Measurements from ENCODE around the gene ACTL6B.

- TF ChIP-seq HNRNPUL1 (IDR thresholded peaks at IDR 0.05; ENCODE audit: low read length): no peak
- TF ChIP-seq, protein P1, sequence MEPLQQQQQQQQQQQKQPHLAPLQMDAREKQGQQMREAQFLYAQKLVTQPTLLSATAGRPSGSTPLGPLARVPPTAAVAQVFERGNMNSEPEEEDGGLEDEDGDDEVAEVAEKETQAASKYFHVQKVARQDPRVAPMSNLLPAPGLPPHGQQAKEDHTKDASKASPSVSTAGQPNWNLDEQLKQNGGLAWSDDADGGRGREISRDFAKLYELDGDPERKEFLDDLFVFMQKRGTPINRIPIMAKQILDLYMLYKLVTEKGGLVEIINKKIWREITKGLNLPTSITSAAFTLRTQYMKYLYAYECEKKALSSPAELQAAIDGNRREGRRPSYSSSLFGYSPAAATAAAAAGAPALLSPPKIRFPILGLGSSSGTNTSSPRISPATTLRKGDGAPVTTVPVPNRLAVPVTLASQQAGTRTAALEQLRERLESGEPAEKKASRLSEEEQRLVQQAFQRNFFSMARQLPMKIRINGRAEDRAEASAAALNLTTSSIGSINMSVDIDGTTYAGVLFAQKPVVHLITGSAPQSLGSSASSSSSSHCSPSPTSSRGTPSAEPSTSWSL (CRISPR knock-in tag; IDR thresholded peaks at IDR 0.05; ENCODE audit: borderline replicate concordance): no peak
- TF ChIP-seq CTCF (IDR thresholded peaks at IDR 0.05 in 2 of 3, conservative IDR thresholded peaks at IDR 0.05 in 1 of 3; ENCODE audit: insufficient read depth in 2 of 3, low read depth in 1 of 3, low read length in 3 of 3): no peak
- no peak for TF ChIP-seq HNRNPK (IDR thresholded peaks at IDR 0.05; ENCODE audit: low read depth, low read length, poor library complexity, severe bottlenecking)
- no peak for TF ChIP-seq MAZ (CRISPR knock-in tag; conservative IDR thresholded peaks at IDR 0.05 in 1 of 2, IDR thresholded peaks at IDR 0.05 in 1 of 2)
- TF ChIP-seq RFX5 (IDR thresholded peaks at IDR 0.05; ENCODE audit: low read depth, low read length): no peak
- TF ChIP-seq SIN3A (IDR thresholded peaks at IDR 0.05; ENCODE audit: borderline replicate concordance in 2 of 2, control insufficient read depth in 1 of 2, low read depth in 2 of 2, low read length in 2 of 2): no peak
- no peak for TF ChIP-seq EGR1 (conservative IDR thresholded peaks at IDR 0.05)
- no peak for TF ChIP-seq ATF1 (CRISPR knock-in tag; IDR thresholded peaks at IDR 0.05)
- TF ChIP-seq ATF1 (tag; IDR thresholded peaks at IDR 0.05): no peak
- no peak for TF ChIP-seq ZNF780A (CRISPR knock-in tag; IDR thresholded peaks at IDR 0.05)
- TF ChIP-seq SMC3 (conservative IDR thresholded peaks at IDR 0.05; ENCODE audit: insufficient read depth, low read depth, low read length): no peak
Observed at GRCh38 chr7:100654908-100655831, 1.1 kb downstream of the ACTL6B start.

Measured in K562 (cell line).